Measurements from ENCODE around the gene OR1F1.

The OR1F1 gene

GRCh38 chr16:3212006-3212405 is 24.0 kb downstream of the OR1F1 start:
- in situ Hi-C loops (cut with HindIII; ENCODE audit: low pct_ligation_motif_present, low sequenced_read_pairs) = no loop called here
- Histone ChIP-seq H3K27ac (no peak overlapping the region), H3K4me3 (ENCODE audit: low read depth, low read length) (no peak overlapping the region), H3K36me3 (replicated peaks) (no peaks in the 10 kb centered on the region), H3K27me3 (replicated peaks) (no peaks in the 10 kb centered on the region)
- no peak for DNase-seq
- TF ChIP-seq CTCF (IDR thresholded peaks at IDR 0.05; ENCODE audit: low read depth, low read length, missing control alignments) = no peak

- H3K36me3 ChIP-seq (replicated peaks) = no peaks in the 10 kb centered on the region
- no peak for TF ChIP-seq CTCF (IDR thresholded peaks at IDR 0.05; ENCODE audit: low read depth, low read length, missing control alignments)
- DNase-seq = no peak
- no peak overlapping the region for H3K4me3 ChIP-seq (ENCODE audit: low read depth, low read length)
- H3K27ac ChIP-seq = no peak overlapping the region
- no peaks in the 10 kb centered on the region for H3K27me3 ChIP-seq (replicated peaks)
- in situ Hi-C loops (cut with HindIII; ENCODE audit: low pct_ligation_motif_present, low sequenced_read_pairs) = no loop called here
These were observed 24.6 kb downstream of the OR1F1 start for GRCh38 chr16:3212567-3212966.

- in situ Hi-C loops (cut with HindIII; ENCODE audit: low pct_ligation_motif_present, low sequenced_read_pairs) = no loop called here
- Histone ChIP-seq H3K27me3 (replicated peaks) (no peaks in the 10 kb centered on the region), H3K4me3 (ENCODE audit: low read depth, low read length) (no peak overlapping the region), H3K36me3 (replicated peaks) (no peaks in the 10 kb centered on the region), H3K27ac (no peak overlapping the region)
- no peak for DNase-seq
- no peak for TF ChIP-seq CTCF (IDR thresholded peaks at IDR 0.05; ENCODE audit: low read depth, low read length, missing control alignments)
These were observed 27.0 kb downstream of the OR1F1 start for GRCh38 chr16:3214904-3215600.

- in situ Hi-C loops (cut with HindIII; ENCODE audit: low pct_ligation_motif_present, low sequenced_read_pairs) = no loop called here
- H3K27me3 ChIP-seq (replicated peaks) = no peaks in the 10 kb centered on the region
- DNase-seq = no peak
- TF ChIP-seq CTCF (IDR thresholded peaks at IDR 0.05; ENCODE audit: low read depth, low read length, missing control alignments) = no peak
- no peaks in the 10 kb centered on the region for H3K36me3 ChIP-seq (replicated peaks)
- no peak overlapping the region for H3K27ac ChIP-seq
- no peak overlapping the region for H3K4me3 ChIP-seq (ENCODE audit: low read depth, low read length)
These were observed 27.7 kb downstream of the OR1F1 start for GRCh38 chr16:3215601-3216262.

GRCh38 chr16:3216263-3216640 is 28.2 kb downstream of the OR1F1 start:
- in situ Hi-C loops (cut with HindIII; ENCODE audit: low pct_ligation_motif_present, low sequenced_read_pairs) = no loop called here
- H3K4me3 ChIP-seq (ENCODE audit: low read depth, low read length) = no peak overlapping the region
- H3K27ac ChIP-seq = no peak overlapping the region
- no peaks in the 10 kb centered on the region for H3K36me3 ChIP-seq (replicated peaks)
- no peak for DNase-seq
- H3K27me3 ChIP-seq (replicated peaks) = no peaks in the 10 kb centered on the region
- TF ChIP-seq CTCF (IDR thresholded peaks at IDR 0.05; ENCODE audit: low read depth, low read length, missing control alignments) = no peak

Measured in brain microvascular endothelial cell (primary cell).